Measurements from ENCODE around the gene OR2H1.

- TF ChIP-seq CTCF (IDR thresholded peaks at IDR 0.05; ENCODE audit: low read depth, low read length, poor library complexity, severe bottlenecking) (no peak), EZH2phosphoT487 (IDR thresholded peaks at IDR 0.05; ENCODE audit: borderline replicate concordance, low read length) (no peak)
Measured at GRCh38 chr6:29478740-29479139, 21.8 kb downstream of the OR2H1 start.
